ENCODE results near the gene TPRX2.

GRCh38 chr19:47853003-47853402 is 6.0 kb upstream of the TPRX2 start:
- no peak for TF ChIP-seq CTCF (IDR thresholded peaks at IDR 0.05; ENCODE audit: insufficient read depth, low read length)
- TF ChIP-seq SPI1 (IDR thresholded peaks at IDR 0.05; ENCODE audit: borderline replicate concordance, low read depth), result no peak
- no peak for TF ChIP-seq REST (IDR thresholded peaks at IDR 0.05; ENCODE audit: insufficient replicate concordance, low read depth)
- no peak for TF ChIP-seq GABPA (IDR thresholded peaks at IDR 0.05; ENCODE audit: low read depth)

Data from HL-60 (cell line).